Heart left ventricle (tissue), 13 donors: Measurements from ENCODE around the gene LTK.

ENCODE experiments used
- CTCF ChIP-seq, 12 donors: fragments of 200-600 bp; sonication (generic) in 4 of 12; IDR thresholded peaks; one replicate each; pipeline versions ENCODE4 v1.5.0 to v1.8.0; 2018 to 2022; ENCODE audit warnings: antibody characterized with exemption in 12 of 12, mild to moderate bottlenecking in 5 of 12
- POLR2A ChIP-seq, 2 donors: fragments of 450-650 bp; IDR thresholded peaks; one replicate each; pipeline ENCODE4 v1.6.1; 2017; ENCODE audit warnings: antibody characterized with exemption in 2 of 2, mild to moderate bottlenecking in 2 of 2, moderate library complexity in 2 of 2
- donor health status: ischemic (EF 13 %, LVEDD 7.1; RV severe dilation, severe dysfunction).
- donor health status: DM: no; HTN: yes; CAD: no.
- donor health status: DM: no; HTN: no; CAD: no.
- donor health status: ischemic (EF 25% LVEDD 6.9; RV normal size, moderate dysfunction).
- donor health status: ischemic (EF 25% LVEDD 5.7; RV mildly dilated, moderate dysfunction).
- donor health status: ischemic (EF 35%, LVEDD 5.7; RV mildly dilated, moderate dysfunction).
- donor health status: nonischemic (EF 11% LVEDD 7.7; RV severe dilation, severe dysfunction).
- donor health status: DM: yes; HTN: yes; CAD: no.
- donor health status: PGD.
- donor health status: ischemic (EF 29% LVEDD 5.4; RV normal size, mild dysfunction).
- donor health status: nonischemic (EF 23%, LVEDD 6.1; RV moderate dilation, normal function).

GRCh38 chr15:41501931-41502794, 11.5 kb downstream of the LTK start:
- TF ChIP-seq CTCF (IDR thresholded peaks at IDR 0.05), result no peak
- TF ChIP-seq POLR2A (IDR thresholded peaks at IDR 0.05), result no peak
